ENCODE results near the gene NPC1L1.
A peak's percentile ranks its signal among the peaks of the same experiment; 100 is the strongest.

Gene NPC1L1

GRCh38 chr7:44470628-44471245 lies 70.4 kb downstream of the NPC1L1 start:
- Mint-ChIP-seq H3K27me3 (ENCODE audit: low read depth) (no peaks in the 10 kb centered on the region), H3K36me3 (ENCODE audit: low read depth) (peaks cover 40% of the 10 kb centered on the region), H3K27ac (no peak overlapping the region), H3K4me3 (no peak overlapping the region), H3K4me1 (ENCODE audit: low read depth) (peaks cover 18% of the 10 kb centered on the region), H3K9me3 (no peaks in the 10 kb centered on the region)
- DNase-seq (ENCODE audit: low spot score), result no peak

DNA sequence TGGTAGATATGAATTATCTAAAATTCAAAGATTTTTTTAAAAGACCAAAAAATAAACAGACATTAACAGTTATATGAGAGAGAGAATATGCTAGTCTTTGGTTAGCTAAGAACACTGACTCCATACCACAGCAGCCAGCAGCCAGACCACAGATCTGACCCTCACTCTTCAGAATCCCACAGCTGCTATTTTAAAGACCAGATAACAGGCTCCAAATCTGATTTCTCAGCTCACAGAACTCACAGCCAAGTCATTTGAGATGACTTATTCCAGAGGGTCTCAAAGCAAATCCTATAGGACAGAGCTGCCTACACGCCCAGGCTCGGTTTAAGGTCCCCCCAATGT lies 71.0 kb downstream of the NPC1L1 start:
- H3K36me3 Mint-ChIP-seq (ENCODE audit: low read depth), result peaks cover 37% of the 10 kb centered on the region

DNA sequence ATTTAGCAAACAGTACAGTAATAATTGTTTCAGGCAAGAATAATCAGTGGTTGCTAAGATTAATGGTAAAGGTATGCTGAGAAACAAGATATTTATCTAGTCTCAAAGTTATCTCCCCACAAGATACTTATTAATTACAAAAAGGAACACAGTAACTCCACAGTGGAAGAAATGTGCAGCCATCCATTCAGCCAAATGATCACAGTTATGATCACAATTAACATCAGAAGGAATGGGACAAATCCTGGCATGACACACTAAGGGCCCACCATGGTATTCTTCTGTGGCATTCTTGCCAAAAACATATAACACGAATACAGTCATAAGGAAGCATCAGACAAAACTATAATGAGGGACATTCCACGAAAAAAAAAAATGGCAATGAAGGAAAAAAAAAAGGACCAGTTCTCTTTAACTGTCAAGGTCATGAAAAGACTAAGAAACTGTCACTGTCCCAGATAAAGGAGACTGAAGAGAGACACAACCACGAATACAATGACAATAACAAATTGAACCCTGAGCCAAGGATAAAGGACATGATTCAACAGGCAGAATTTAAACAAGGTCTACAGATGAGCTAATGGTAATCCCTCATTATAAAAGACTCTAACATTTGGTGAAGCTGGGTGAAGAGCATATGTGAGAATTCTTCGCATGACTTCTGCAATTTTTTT lies 71.5 kb downstream of the NPC1L1 start:
- no peak overlapping the region for H3K27ac Mint-ChIP-seq
- H3K4me3 Mint-ChIP-seq, result no peak overlapping the region
- peaks cover 18% of the 10 kb centered on the region for H3K4me1 Mint-ChIP-seq (ENCODE audit: low read depth)
- no peaks in the 10 kb centered on the region for H3K27me3 Mint-ChIP-seq (ENCODE audit: low read depth)
- no peak for DNase-seq (ENCODE audit: low spot score)
- H3K36me3 Mint-ChIP-seq (ENCODE audit: low read depth), result peaks cover 38% of the 10 kb centered on the region
- H3K9me3 Mint-ChIP-seq, result no peaks in the 10 kb centered on the region

More for the DNA sequence above, 71.0 kb downstream of the NPC1L1 start:
- H3K27ac Mint-ChIP-seq, result no peak overlapping the region
- H3K4me3 Mint-ChIP-seq, result no peak overlapping the region
- H3K4me1 Mint-ChIP-seq (ENCODE audit: low read depth), result peaks cover 18% of the 10 kb centered on the region
- no peaks in the 10 kb centered on the region for H3K27me3 Mint-ChIP-seq (ENCODE audit: low read depth)
- DNase-seq (ENCODE audit: low spot score), result no peak
- no peaks in the 10 kb centered on the region for H3K9me3 Mint-ChIP-seq

- H3K4me3 Mint-ChIP-seq, result no peak overlapping the region
- H3K4me1 Mint-ChIP-seq (ENCODE audit: low read depth), result peaks cover 28% of the 10 kb centered on the region
- peaks cover 38% of the 10 kb centered on the region for H3K36me3 Mint-ChIP-seq (ENCODE audit: low read depth)
- no peak overlapping the region for H3K27ac Mint-ChIP-seq
- no peaks in the 10 kb centered on the region for H3K9me3 Mint-ChIP-seq
- no peak for DNase-seq (ENCODE audit: low spot score)
- no peaks in the 10 kb centered on the region for H3K27me3 Mint-ChIP-seq (ENCODE audit: low read depth)
These were observed 73.9 kb downstream of the NPC1L1 start for GRCh38 chr7:44467217-44467548.

- H3K27me3 Mint-ChIP-seq (ENCODE audit: low read depth), result no peaks in the 10 kb centered on the region
- no peak overlapping the region for H3K4me3 Mint-ChIP-seq
- peaks cover 33% of the 10 kb centered on the region for H3K4me1 Mint-ChIP-seq (ENCODE audit: low read depth)
- no peak for DNase-seq (ENCODE audit: low spot score)
- H3K36me3 Mint-ChIP-seq (ENCODE audit: low read depth), result peaks cover 34% of the 10 kb centered on the region
- H3K9me3 Mint-ChIP-seq, result no peaks in the 10 kb centered on the region
- no peak overlapping the region for H3K27ac Mint-ChIP-seq
These were observed 74.6 kb downstream of the NPC1L1 start for GRCh38 chr7:44466300-44467216.

DNA sequence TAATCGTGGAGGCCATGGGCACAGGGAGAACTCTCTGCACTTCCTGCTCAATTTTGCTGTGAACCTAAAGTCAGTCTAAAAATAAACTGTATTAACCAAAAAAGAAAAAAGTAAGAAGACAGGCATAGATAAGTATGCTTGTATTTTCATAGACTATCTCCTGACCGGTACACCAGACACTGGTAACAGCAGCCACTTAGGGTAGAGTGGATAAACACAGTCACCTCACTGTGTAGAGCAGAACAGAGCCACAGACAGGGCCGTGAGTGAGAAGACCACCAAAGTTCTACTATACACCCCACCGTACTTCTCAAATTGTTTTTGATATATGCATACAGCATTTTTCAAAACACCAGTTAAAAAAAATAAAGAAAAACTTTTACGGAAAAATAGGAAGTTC lies 75.6 kb downstream of the NPC1L1 start:
- no peak for DNase-seq (ENCODE audit: low spot score)
- H3K4me1 Mint-ChIP-seq (ENCODE audit: low read depth), result peaks cover 42% of the 10 kb centered on the region
- H3K4me3 Mint-ChIP-seq, result no peak overlapping the region
- no peak overlapping the region for H3K27ac Mint-ChIP-seq
- H3K27me3 Mint-ChIP-seq (ENCODE audit: low read depth), result no peaks in the 10 kb centered on the region
- peaks cover 37% of the 10 kb centered on the region for H3K36me3 Mint-ChIP-seq (ENCODE audit: low read depth)
- H3K9me3 Mint-ChIP-seq, result no peaks in the 10 kb centered on the region

DNA sequence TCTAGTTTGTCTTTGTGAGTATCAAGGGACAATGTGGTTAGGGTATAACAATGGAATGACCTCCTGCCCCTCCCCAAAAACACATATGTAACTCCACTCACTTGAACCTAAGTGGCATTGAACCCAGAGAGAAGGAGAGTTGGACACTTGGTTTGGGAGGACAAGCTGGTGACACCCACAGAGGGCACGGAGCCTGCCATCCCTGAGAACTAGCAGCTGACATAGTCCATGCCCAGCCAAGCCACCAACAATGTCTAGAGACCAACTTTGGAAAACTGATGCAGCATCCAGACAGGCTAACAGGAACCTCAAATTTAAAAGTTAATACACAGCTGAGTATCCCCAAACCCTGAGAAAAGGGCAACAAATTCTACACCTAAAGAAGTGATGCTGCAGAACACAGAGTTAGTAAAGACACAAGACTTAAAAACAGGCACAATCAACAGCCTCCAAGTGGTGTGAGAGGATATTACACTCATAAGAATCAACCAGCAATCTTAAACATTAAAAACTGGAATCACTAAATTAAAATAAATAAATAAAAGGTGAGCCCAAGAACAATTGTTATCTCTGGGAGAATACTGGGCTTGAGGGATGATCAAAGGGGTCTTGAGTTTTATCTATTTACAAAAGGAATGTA lies 77.8 kb downstream of the NPC1L1 start:
- no peaks in the 10 kb centered on the region for H3K27me3 Mint-ChIP-seq (ENCODE audit: low read depth)
- peaks cover 38% of the 10 kb centered on the region for H3K36me3 Mint-ChIP-seq (ENCODE audit: low read depth)
- peaks cover 48% of the 10 kb centered on the region for H3K4me1 Mint-ChIP-seq (ENCODE audit: low read depth)
- DNase-seq (ENCODE audit: low spot score), result no peak
- H3K27ac Mint-ChIP-seq, result peak overlapping the region; percentile 60
- H3K9me3 Mint-ChIP-seq, result no peaks in the 10 kb centered on the region
- H3K4me3 Mint-ChIP-seq, result no peak overlapping the region

Measured in T-helper 2 cell treated with Interferon-gamma antibody and Interleukin-4, amounts not matched to agents 5 μg/mL and 100 μg/mL, for 36 hours (primary cell).